Body of pancreas (tissue), 4 donors: ENCODE data around the gene MTA3.

Source experiments
- CTCF ChIP-seq, 7 experiments: fragments of 450-650 bp in 4 of 7; fragments of 200-600 bp in 3 of 7; sonication (generic) in 3 of 7; IDR thresholded peaks; one replicate each; pipeline ENCODE4 v1.5.1; 2016 to 2019; ENCODE audit warnings: antibody characterized with exemption in 7 of 7
- POLR2A ChIP-seq, 3 donors: fragments of 450-650 bp; IDR thresholded peaks; one replicate each; pipeline ENCODE4 v1.6.1; 2016; ENCODE audit warnings: antibody characterized with exemption in 3 of 3, mild to moderate bottlenecking in 2 of 3

GRCh38 chr2:42756150-42756775, 187.8 kb downstream of the MTA3 start:
- TF ChIP-seq CTCF (IDR thresholded peaks at IDR 0.05) = no peak
- no peak for TF ChIP-seq POLR2A (IDR thresholded peaks at IDR 0.05)
